Cortex of kidney (tissue), 1 donor: ENCODE measurements around the gene RBM12.
"Not testable (repeated sequence)": the region's sequence is repeated elsewhere in the genome, so short reads cannot be mapped to it uniquely, and the experiment has no call there.

Experiments
- DNase-seq: peaks from one replicate; lab custom pipeline; 2025; lab: John Stamatoyannopoulos, UW

The RBM12 gene

DNA sequence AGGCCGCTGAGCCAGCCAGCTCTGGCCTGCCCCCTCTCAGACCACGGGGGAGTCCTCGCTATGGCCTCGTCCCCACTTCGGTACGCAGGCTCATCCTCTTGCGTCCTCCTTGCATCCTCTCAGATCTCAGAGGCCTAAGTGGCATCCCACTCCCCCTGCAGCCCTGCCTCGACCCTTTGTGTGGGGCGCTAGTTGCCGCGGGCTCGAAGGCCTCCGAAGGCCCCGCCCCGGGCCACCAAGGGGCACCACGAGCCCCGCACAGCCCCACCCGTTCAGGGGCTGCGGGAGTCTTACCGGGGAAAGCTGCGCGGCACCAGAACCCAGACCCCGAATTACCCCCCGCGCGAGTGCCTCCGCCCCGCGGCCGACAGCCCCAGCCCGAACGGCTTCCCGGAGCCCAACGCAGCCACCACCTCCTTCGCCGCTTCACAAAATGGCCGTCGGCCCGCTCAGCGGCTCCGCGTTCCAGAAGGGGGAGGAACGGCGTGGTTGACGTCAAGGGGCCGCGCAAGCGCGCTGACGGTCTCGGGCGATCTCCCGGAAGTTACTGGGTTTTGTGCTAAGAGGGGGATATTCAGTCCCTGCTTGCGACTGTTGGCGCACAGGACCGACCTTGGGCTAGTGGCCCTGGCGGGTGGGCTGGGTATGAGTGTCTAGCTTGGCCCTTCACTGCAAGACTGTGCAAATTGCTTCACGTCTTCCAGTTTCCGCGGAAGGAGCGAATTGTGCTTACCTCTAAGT is at the start of gene RBM12, which contains the start of gene CPNE1:
TSS of gene RBM12 (minus strand) at position 435 of the 741 bp plus-strand sequence. CDS start 9,578 bp downstream, outside the sequence.
TSS of gene CPNE1 (minus strand) at position 435 of the 741 bp plus-strand sequence. CDS start 31,977 bp downstream, outside the sequence.
- DNase-seq = no peak

GRCh38 chr20:35714127-35714526 is 49.4 kb upstream of the RBM12 start:
- no peak for DNase-seq

DNA sequence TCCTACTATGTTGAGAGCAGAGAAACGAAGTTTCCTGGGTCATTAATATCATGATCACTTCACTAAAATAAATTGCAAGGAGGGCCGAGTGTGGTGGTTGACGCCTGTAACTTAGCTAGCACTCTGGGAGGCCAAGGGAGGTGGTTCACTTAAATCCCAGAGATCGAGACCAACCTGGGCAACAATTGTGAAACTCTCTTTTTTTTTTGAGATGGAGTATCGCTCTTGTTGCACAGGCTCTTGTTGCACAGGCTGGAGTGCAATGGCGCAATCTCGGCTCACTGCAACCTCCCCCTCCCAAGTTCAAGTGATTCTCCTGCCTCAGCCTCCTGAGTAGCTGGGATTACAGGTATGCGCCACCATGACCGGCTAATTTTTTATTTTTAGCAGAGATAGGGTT is 48.4 kb upstream of the RBM12 start:
- not testable (repeated sequence) for DNase-seq

DNA sequence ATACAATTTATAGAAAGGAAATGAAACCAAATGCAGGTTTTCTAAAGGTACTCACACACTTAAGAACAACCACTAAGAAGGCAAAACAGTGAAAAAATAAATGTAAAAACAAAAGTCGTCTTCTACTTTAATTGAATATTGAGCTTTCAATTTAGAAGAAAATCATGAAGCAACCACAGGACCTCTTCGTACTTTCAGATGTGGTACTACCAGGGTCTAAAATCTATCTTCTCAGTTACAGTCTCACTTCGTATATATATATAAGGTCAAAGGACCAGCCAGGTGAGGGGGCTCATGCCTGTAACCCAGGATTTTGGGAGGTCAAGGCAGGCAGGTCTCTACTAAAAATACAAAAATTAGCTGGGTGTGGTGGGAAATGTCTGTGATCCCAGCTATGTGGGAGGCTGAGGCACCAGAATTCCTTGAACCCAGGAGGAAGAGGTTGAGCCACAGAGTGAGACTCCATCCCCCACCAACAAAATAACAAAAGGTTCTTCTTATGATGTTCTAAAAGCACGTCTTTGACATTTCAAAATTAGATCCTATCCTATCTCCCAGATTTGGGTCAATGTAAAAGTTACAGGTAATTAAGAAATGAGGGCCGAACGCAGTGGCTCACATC is 47.0 kb upstream of the RBM12 start:
- DNase-seq = no peak

DNA sequence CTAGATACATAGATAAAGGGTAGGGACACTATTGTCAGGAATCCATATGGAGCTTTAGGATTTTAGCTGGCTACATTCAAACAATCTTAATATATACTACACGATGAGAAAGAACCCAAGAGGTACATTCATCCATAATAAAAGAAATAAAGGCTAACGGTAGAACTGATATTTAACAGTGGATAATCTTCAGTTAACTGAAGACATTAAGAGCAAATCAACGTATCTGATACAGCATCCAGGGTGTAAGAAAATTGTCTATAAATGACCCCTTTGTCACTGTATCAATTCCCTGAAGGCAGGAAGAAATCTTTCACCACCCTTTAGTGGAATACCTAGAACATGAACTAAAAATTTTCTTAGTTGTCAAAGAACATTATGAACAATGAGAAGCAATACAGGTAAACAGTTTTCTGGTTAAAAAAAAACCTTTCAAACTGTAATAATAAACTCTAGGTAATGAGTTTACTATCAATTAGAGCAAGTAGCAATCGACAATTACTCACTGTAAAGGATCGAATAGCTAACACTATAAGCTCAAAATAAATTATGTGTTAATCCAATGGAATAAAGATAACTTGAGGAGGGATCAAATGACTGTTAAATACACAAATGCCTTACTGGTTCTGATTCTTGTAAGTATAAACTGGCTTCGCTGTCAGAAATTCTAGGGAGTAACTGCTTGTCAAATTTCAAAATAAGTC is 46.3 kb upstream of the RBM12 start:
- DNase-seq = no peak

GRCh38 chr20:35710039-35710438 is 45.3 kb upstream of the RBM12 start:
- DNase-seq = no peak

DNA sequence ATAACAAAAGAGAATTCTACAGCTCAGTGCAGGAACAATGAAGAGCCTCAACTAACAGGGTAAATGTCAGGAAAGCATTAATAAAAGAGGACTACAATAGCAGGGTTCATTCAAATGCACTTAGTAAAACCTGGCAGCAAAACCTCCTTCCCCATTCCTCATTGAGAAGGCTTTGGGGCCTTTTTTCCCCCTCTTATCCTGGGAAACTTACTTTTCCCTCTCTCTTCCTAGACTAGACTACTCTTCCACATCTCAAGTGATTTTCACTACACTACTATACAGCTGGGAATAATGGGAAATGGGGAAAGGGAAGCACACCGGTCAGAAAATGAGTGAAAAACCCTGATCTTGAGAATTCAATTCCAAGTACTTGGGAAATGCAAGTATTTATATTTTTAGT is 44.6 kb upstream of the RBM12 start:
- DNase-seq = no peak

DNA sequence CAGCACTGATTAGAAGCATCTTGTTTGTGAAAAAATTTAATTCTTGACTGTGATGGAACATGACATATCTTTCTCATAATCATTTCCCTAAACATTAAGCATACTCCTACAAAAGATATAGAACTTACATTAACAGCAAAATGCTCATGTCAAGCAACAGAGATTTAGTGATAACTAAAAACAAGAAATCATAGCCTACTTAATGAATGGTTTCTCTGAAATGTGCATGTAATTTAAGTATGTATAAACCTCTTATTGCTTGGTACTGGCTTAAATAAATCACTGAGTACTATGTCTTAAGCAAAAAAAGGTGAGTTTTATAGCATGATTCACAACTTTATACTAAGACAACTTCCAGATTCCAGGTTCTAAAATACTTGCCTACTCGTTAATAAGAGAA is 43.8 kb upstream of the RBM12 start:
- DNase-seq = no peak

GRCh38 chr20:35706591-35707529 is 42.2 kb upstream of the RBM12 start:
- not testable (repeated sequence) for DNase-seq

DNA sequence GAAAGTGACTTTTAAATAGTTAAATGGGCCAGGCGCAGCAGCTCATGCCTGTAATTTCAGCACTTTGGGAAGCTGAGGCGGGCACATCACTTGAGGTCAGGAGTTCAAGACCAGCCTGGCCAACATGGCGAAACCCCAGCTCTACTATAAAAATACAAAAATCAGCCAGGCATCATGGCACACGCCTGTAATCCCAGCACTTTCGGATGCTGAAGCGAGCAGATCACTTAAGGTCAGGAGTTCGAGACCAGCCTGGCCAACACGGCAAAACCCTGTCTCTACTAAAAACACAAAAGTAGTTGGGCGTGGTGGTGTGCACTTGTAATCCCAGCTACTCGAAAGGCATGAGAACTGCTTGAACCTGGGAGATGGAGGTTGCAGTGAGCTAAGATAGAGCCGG is 41.2 kb upstream of the RBM12 start:
- DNase-seq = not testable (repeated sequence)

- DNase-seq = no peak
These were observed 40.0 kb upstream of the RBM12 start for GRCh38 chr20:35704514-35705261.

DNA sequence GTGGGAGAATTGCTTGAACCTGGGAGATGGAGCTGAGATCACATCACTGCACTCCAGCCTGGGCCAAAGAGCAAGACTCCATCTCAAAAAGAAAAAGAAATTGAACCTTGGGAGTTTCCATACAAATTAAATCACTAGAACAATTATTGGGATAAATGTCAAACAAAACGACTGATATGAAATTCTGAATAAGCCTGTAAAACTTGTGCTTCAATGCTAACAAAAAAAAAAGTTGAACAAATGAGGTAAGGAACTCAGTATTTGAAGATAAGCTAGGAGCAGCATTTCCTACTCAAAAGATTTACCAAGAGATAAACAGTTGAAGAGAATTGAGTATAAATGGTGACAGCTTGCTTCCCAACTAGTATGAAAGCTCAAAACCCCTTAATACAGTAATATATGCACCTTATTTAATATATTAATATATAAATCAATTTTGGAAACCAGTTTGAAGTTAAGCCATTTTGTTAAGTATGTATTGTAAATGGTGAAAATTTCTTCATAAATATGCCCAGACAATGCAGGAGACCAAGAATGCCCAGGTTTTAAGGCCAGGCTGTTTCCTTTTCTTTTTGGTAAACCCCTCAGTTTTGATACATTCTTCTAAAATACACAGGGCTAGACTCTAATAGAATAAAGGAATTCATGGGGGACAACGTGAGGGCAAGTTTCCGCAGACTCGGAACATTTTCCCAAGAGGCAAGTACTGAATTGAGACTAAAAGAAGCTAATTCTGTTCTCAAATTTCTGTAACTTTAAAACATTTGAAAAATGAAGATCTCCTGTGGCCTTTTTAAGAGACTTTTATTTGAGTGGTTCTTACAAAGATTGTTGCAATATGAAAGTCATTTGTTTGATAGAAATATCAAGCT is 38.4 kb upstream of the RBM12 start:
- DNase-seq = no peak

GRCh38 chr20:35702051-35702823 is 37.5 kb upstream of the RBM12 start:
- no peak for DNase-seq

DNA sequence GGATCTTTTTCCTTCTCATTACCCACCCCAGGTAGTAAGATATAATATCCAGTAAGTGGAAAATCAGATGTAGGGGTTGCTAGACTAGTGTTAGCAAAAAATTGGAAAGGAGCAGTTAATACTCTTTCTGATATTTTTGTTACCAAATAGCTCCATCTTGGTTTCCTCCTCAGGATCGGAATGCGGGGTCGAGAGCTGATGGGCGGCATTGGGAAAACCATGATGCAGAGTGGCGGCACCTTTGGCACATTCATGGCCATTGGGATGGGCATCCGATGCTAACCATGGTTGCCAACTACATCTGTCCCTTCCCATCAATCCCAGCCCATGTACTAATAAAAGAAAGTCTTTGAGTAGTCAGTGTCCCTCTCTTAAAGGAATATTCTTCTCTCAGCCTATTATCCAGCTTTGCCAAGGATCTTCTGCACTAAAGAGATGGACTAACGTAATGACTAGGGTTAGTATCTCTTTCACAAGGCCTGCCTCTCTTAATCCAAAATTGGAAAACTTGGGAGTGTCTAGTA is 36.0 kb upstream of the RBM12 start:
- DNase-seq = no peak

DNA sequence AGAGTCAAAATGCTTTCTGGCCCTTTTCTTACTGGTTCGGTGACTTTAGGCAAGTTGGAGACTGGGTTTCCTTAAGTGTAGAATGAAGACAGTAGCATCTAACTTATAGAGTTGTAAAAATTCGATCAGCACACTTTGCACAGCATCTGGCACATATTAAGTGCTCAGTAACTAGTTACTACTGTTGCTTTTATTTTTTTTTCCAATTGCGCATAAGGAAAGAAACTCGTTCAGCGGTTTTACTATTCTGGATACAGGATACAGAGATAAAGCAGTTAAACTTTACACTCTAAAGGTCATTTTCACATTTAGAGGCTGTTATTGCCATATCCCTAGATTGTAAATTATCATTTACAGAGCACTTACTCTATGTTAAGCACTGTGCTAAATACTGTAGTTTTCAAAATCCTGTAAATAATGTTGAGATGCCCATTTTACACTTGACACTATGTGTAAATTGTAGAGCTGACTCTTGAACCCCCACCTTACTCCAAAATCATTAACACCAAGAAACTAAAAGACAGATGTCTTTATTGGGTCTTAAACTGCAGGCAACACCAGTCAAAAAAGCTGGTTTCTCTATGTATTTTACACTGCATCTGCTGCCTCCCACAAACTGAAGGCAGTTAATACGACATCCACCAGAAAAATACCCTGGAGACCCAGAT is 35.4 kb upstream of the RBM12 start:
- DNase-seq = no peak

DNA sequence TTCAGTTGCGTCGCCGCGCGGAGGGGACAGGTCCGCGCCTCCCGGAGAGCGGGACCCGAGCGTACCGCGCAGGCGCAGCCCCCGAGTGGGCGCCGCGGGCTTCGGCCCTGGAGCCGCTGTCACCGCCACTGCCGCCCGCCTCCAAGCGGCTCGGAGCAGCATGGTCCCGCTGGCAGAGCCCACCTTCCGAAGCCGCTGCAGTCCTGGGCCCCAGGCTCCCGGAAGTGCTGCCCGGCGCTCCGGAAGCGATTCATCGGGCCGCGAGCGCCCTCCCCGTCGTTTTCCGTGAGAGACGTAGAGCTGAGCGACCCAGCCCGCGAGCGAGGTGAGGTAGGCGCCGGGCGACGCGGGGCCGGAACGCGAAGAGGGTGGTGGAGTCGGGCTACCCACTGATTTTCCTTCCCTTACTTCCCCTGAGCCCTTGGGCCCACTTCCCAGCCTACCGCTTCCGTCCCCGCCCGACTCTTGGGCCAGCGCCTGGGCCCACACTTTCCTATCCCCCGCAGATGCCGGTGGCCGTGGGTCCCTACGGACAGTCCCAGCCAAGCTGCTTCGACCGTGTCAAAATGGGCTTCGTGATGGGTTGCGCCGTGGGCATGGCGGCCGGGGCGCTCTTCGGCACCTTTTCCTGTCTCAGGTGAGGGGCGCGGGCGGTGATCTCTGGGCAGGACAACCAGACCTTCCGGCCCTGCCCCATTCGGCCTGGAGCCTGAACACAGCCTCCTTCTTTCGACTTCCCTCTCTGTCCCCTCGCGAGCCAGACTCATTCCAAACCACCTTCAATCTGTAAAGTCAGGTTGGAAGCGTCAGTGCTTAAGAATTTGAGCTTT is 34.6 kb upstream of the RBM12 start, which contains the start of the genes NFS1 and ROMO1:
TSS of gene NFS1 (minus strand) at position 226 of the 830 bp plus-strand sequence. CDS start at position 162, 64 bp downstream.
TSS of gene ROMO1 (plus strand) at position 279 of the 830 bp plus-strand sequence. CDS start at position 507, 228 bp downstream.
- DNase-seq = peak; percentile 23
